ENCODE data around the gene CTTN.
"Not testable (repeated sequence)": the region's sequence is repeated elsewhere in the genome, so short reads cannot be mapped to it uniquely, and the experiment has no call there.

Gene CTTN

GRCh38 chr11:70381872-70382861 is 16.2 kb upstream of the CTTN start:
- DNase-seq, result no peak

- DNase-seq, result no peak
Observed at GRCh38 chr11:70383664-70384565, 14.4 kb upstream of the CTTN start.

- DNase-seq, result no peak
Observed at GRCh38 chr11:70384566-70385152, 13.7 kb upstream of the CTTN start.

- DNase-seq, result no peak
Observed at GRCh38 chr11:70387564-70387963, 10.8 kb upstream of the CTTN start.

- no peak for DNase-seq
Observed at GRCh38 chr11:70389201-70389600, 9.1 kb upstream of the CTTN start.

GRCh38 chr11:70390882-70391281 is 7.4 kb upstream of the CTTN start:
- DNase-seq, result not testable (repeated sequence)

- no peak for DNase-seq
Observed at GRCh38 chr11:70394211-70394950, 3.9 kb upstream of the CTTN start.

GRCh38 chr11:70397336-70397982 is 870 bp upstream of the CTTN start:
- DNase-seq, result peak; percentile 69

- DNase-seq, result no peak
Observed at GRCh38 chr11:70398834-70399680, 728 bp downstream of the CTTN start.

- DNase-seq, result no peak
Observed at GRCh38 chr11:70399681-70400112, 1.4 kb downstream of the CTTN start.

GRCh38 chr11:70400643-70401042 is 2.3 kb downstream of the CTTN start:
- no peak for DNase-seq

- DNase-seq, result no peak
Observed at GRCh38 chr11:70402016-70402415, 3.7 kb downstream of the CTTN start.

GRCh38 chr11:70402685-70403084 is 4.4 kb downstream of the CTTN start:
- no peak for DNase-seq

GRCh38 chr11:70404244-70404643 is 5.9 kb downstream of the CTTN start:
- no peak for DNase-seq

GRCh38 chr11:70405679-70406395 is 7.5 kb downstream of the CTTN start:
- no peak for DNase-seq

GRCh38 chr11:70407121-70407520 is 8.8 kb downstream of the CTTN start:
- no peak for DNase-seq

- DNase-seq, result no peak
Observed at GRCh38 chr11:70407814-70408213, 9.5 kb downstream of the CTTN start.

GRCh38 chr11:70408326-70408725 is 10.0 kb downstream of the CTTN start:
- not testable (repeated sequence) for DNase-seq

- DNase-seq, result no peak
Observed at GRCh38 chr11:70409437-70409836, 11.1 kb downstream of the CTTN start.

GRCh38 chr11:70409871-70410270 is 11.5 kb downstream of the CTTN start:
- no peak for DNase-seq
